HepG2 (cell line): ENCODE measurements around the gene LDAH. TPM values are rescaled to one million over a fixed set of nuclear protein-coding genes. Genes with fewer than 3 reads are reported as not detected.

Experiments used
- HNF4A ChIP-seq: sonication (generic); formaldehyde crosslinking; IDR thresholded peaks from 2 replicates; pipeline ENCODE4 v1.4.0; 2020; ENCODE audit warnings: missing genetic modification reagents
- KLF6 ChIP-seq: IDR thresholded peaks from 2 replicates; pipeline ENCODE4 v1.8.0; 2016; ENCODE audit warnings: missing biosample characterization, missing genetic modification reagents
- NONO ChIP-seq, 2 experiments: fragments of 450-650 bp in 1 of 2; sonication (generic) in 1 of 2; formaldehyde crosslinking in 1 of 2; IDR thresholded peaks in 1 of 2; conservative IDR thresholded peaks in 1 of 2; 2 replicates each; pipeline versions ENCODE4 v1.6.1 to v1.8.0; 2017 to 2022; ENCODE audit warnings: mild to moderate bottlenecking in 1 of 2, missing genetic modification reagents in 1 of 2, moderate library complexity in 1 of 2
- NR1H2 ChIP-seq: sonication (generic); formaldehyde crosslinking; IDR thresholded peaks from 2 replicates; pipeline ENCODE4 v1.8.1; 2022; ENCODE audit warnings: low read depth, missing genetic modification reagents, borderline replicate concordance
- PCBP1 ChIP-seq: fragments of 200-400 bp; formaldehyde crosslinking; IDR thresholded peaks from 2 replicates; pipeline ENCODE4 v1.6.1; 2017; ENCODE audit warnings: mild to moderate bottlenecking, low read depth, low read length, borderline replicate concordance
- STAT6 ChIP-seq: sonication (generic); formaldehyde crosslinking; IDR thresholded peaks from 2 replicates; pipeline ENCODE4 v1.4.0; 2020; ENCODE audit warnings: missing genetic modification reagents, mild to moderate bottlenecking, borderline replicate concordance
- ZNF12 ChIP-seq: sonication (generic); formaldehyde crosslinking; IDR thresholded peaks from 2 replicates; pipeline ENCODE4 v1.5.0; 2020; ENCODE audit warnings: missing genetic modification reagents
- ZNF253 ChIP-seq: sonication (generic); formaldehyde crosslinking; IDR thresholded peaks from 2 replicates; pipeline ENCODE4 v1.8.0; 2022; ENCODE audit warnings: mild to moderate bottlenecking, missing genetic modification reagents, borderline replicate concordance
- ZNF441 ChIP-seq: sonication (generic); formaldehyde crosslinking; IDR thresholded peaks from 2 replicates; pipeline ENCODE4 v1.7.0; 2021; ENCODE audit warnings: missing genetic modification reagents, borderline replicate concordance
- polyA plus RNA-seq, 8 experiments: library from polyadenylated mRNA; depleted of rRNA in 3 of 8; stranded (reverse) in 7 of 8; unstranded in 1 of 8; fragments of >200 nt; fragmentation: Illumina TruSeq in 4 of 8; extraction: Trizol in 4 of 8; gene quantifications; 2 replicates each; pipeline versions ENCODE4 v1.2.1 to v1.2.3, GENCODE V29; 2011 to 2016; ENCODE audit warnings: low read depth in 4 of 8, missing spikeins in 1 of 8, mixed read lengths in 1 of 8; ENCODE audit not compliant: insufficient read depth in 1 of 8
- total RNA-seq, 5 experiments: library from RNA; depleted of rRNA; stranded (reverse); fragments of >200 nt; fragmentation: Illumina TruSeq; extraction: Trizol; gene quantifications; 2 replicates each; pipeline ENCODE4 v1.2.3, GENCODE V29; 2016; ENCODE audit warnings: low read depth in 1 of 5
- TF ChIP-seq, protein P1 (sequence below): sonication (generic); formaldehyde crosslinking; IDR thresholded peaks from 2 replicates; pipeline ENCODE4 v1.4.0; 2020; ENCODE audit warnings: missing genetic modification reagents, borderline replicate concordance
- TF ChIP-seq, protein P2 (sequence below): sonication (generic); formaldehyde crosslinking; IDR thresholded peaks from 2 replicates; pipeline ENCODE4 v1.9.0; 2021; ENCODE audit warnings: missing genetic modification reagents, borderline replicate concordance
- TF ChIP-seq, protein P3 (sequence below): sonication (generic); formaldehyde crosslinking; conservative IDR thresholded peaks from 2 replicates; pipeline ENCODE4 v1.4.0; 2020; ENCODE audit warnings: missing genetic modification reagents
- TF ChIP-seq, protein P4 (sequence below): sonication (generic); formaldehyde crosslinking; conservative IDR thresholded peaks from 2 replicates; pipeline ENCODE4 v1.8.0; 2022; ENCODE audit warnings: low read depth, missing genetic modification reagents

LDAH gene
- total and polyA plus RNA-seq, 2 of the 13 experiments (the other 11 are each of a cell fraction or from before 2014, with no cell fraction given), result 28.8 to 46.2 TPM

- TF ChIP-seq, protein P1, sequence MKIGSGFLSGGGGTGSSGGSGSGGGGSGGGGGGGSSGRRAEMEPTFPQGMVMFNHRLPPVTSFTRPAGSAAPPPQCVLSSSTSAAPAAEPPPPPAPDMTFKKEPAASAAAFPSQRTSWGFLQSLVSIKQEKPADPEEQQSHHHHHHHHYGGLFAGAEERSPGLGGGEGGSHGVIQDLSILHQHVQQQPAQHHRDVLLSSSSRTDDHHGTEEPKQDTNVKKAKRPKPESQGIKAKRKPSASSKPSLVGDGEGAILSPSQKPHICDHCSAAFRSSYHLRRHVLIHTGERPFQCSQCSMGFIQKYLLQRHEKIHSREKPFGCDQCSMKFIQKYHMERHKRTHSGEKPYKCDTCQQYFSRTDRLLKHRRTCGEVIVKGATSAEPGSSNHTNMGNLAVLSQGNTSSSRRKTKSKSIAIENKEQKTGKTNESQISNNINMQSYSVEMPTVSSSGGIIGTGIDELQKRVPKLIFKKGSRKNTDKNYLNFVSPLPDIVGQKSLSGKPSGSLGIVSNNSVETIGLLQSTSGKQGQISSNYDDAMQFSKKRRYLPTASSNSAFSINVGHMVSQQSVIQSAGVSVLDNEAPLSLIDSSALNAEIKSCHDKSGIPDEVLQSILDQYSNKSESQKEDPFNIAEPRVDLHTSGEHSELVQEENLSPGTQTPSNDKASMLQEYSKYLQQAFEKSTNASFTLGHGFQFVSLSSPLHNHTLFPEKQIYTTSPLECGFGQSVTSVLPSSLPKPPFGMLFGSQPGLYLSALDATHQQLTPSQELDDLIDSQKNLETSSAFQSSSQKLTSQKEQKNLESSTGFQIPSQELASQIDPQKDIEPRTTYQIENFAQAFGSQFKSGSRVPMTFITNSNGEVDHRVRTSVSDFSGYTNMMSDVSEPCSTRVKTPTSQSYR (CRISPR knock-in tag), result peak; percentile 81
- peak; percentile 62 for TF ChIP-seq HNF4A (CRISPR knock-in tag)
- TF ChIP-seq, protein P2, sequence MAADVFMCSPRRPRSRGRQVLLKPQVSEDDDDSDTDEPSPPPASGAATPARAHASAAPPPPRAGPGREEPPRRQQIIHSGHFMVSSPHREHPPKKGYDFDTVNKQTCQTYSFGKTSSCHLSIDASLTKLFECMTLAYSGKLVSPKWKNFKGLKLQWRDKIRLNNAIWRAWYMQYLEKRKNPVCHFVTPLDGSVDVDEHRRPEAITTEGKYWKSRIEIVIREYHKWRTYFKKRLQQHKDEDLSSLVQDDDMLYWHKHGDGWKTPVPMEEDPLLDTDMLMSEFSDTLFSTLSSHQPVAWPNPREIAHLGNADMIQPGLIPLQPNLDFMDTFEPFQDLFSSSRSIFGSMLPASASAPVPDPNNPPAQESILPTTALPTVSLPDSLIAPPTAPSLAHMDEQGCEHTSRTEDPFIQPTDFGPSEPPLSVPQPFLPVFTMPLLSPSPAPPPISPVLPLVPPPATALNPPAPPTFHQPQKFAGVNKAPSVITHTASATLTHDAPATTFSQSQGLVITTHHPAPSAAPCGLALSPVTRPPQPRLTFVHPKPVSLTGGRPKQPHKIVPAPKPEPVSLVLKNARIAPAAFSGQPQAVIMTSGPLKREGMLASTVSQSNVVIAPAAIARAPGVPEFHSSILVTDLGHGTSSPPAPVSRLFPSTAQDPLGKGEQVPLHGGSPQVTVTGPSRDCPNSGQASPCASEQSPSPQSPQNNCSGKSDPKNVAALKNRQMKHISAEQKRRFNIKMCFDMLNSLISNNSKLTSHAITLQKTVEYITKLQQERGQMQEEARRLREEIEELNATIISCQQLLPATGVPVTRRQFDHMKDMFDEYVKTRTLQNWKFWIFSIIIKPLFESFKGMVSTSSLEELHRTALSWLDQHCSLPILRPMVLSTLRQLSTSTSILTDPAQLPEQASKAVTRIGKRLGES (CRISPR knock-in tag), result no peak; the same call in 1 of the 2 replicates
- peak; percentile 82 for TF ChIP-seq ZNF12 (CRISPR knock-in tag)
- TF ChIP-seq KLF6, result peak; percentile 93
- no peak; the same call in none of the 2 replicates for TF ChIP-seq ZNF441 (CRISPR knock-in tag)
- TF ChIP-seq, protein P3, sequence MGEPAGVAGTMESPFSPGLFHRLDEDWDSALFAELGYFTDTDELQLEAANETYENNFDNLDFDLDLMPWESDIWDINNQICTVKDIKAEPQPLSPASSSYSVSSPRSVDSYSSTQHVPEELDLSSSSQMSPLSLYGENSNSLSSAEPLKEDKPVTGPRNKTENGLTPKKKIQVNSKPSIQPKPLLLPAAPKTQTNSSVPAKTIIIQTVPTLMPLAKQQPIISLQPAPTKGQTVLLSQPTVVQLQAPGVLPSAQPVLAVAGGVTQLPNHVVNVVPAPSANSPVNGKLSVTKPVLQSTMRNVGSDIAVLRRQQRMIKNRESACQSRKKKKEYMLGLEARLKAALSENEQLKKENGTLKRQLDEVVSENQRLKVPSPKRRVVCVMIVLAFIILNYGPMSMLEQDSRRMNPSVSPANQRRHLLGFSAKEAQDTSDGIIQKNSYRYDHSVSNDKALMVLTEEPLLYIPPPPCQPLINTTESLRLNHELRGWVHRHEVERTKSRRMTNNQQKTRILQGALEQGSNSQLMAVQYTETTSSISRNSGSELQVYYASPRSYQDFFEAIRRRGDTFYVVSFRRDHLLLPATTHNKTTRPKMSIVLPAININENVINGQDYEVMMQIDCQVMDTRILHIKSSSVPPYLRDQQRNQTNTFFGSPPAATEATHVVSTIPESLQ (CRISPR knock-in tag), result no peak; the same call in 1 of the 2 replicates
- peak; percentile 90 for TF ChIP-seq STAT6 (CRISPR knock-in tag)
- TF ChIP-seq NR1H2, result no peak
- TF ChIP-seq NONO (IDR thresholded peaks at IDR 0.05), result no peak
- peak; percentile 95 for TF ChIP-seq NONO (CRISPR knock-in tag; conservative IDR thresholded peaks at IDR 0.05)
- peak; percentile 88; the same call in 1 of the 2 replicates for TF ChIP-seq PCBP1
- TF ChIP-seq, protein P4, sequence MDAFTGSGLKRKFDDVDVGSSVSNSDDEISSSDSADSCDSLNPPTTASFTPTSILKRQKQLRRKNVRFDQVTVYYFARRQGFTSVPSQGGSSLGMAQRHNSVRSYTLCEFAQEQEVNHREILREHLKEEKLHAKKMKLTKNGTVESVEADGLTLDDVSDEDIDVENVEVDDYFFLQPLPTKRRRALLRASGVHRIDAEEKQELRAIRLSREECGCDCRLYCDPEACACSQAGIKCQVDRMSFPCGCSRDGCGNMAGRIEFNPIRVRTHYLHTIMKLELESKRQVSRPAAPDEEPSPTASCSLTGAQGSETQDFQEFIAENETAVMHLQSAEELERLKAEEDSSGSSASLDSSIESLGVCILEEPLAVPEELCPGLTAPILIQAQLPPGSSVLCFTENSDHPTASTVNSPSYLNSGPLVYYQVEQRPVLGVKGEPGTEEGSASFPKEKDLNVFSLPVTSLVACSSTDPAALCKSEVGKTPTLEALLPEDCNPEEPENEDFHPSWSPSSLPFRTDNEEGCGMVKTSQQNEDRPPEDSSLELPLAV (CRISPR knock-in tag), result no peak
- TF ChIP-seq ZNF253 (CRISPR knock-in tag), result no peak; the same call in 1 of the 2 replicates
Measured at GRCh38 chr2:20822535-20823490, at the start of gene LDAH (continued).
